Erythroblast (primary cell): ENCODE data around the gene ARHGEF12.

Experiments used
- DNase-seq, 2 experiments: peaks; one replicate each; lab custom pipeline; 2025; lab: John Stamatoyannopoulos, UW
- GATA1 ChIP-seq: IDR thresholded peaks from 2 replicates; pipeline ENCODE4 v1.6.1; 2011; ENCODE audit warnings: low read depth, mild to moderate bottlenecking, control low read depth, low read length, moderate library complexity
- POLR2A ChIP-seq: IDR thresholded peaks from 2 replicates; pipeline ENCODE4 v1.6.1; 2011; ENCODE audit warnings: mild to moderate bottlenecking, low read length

Gene ARHGEF12

DNA sequence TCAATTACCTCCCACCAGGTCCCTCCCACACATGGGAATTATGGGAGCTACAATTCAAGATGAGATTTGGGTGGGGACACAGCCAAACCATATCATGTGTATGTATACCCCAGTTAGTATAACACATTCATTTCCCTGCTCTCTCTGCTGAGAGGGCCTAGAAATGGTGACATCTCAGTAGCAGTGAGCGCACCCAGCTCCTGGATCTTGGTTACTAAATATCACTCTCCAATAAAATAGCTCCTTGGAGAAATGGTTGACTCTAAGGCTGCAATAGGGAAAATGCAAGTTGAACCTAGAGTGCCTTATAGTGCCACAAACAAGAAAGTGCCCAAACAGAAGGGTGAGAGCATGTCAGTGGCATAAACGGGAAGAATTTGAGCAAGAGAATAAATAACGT, 59.6 kb downstream of the ARHGEF12 start:
- DNase-seq = no peak
- no peak for TF ChIP-seq GATA1
- no peak for TF ChIP-seq POLR2A

GRCh38 chr11:120398132-120398531, 61.9 kb downstream of the ARHGEF12 start:
- no peak for DNase-seq
- no peak for TF ChIP-seq POLR2A
- no peak for TF ChIP-seq GATA1

GRCh38 chr11:120399307-120399706, 63.1 kb downstream of the ARHGEF12 start:
- no peak for TF ChIP-seq POLR2A
- TF ChIP-seq GATA1 = no peak
- DNase-seq = no peak

DNA sequence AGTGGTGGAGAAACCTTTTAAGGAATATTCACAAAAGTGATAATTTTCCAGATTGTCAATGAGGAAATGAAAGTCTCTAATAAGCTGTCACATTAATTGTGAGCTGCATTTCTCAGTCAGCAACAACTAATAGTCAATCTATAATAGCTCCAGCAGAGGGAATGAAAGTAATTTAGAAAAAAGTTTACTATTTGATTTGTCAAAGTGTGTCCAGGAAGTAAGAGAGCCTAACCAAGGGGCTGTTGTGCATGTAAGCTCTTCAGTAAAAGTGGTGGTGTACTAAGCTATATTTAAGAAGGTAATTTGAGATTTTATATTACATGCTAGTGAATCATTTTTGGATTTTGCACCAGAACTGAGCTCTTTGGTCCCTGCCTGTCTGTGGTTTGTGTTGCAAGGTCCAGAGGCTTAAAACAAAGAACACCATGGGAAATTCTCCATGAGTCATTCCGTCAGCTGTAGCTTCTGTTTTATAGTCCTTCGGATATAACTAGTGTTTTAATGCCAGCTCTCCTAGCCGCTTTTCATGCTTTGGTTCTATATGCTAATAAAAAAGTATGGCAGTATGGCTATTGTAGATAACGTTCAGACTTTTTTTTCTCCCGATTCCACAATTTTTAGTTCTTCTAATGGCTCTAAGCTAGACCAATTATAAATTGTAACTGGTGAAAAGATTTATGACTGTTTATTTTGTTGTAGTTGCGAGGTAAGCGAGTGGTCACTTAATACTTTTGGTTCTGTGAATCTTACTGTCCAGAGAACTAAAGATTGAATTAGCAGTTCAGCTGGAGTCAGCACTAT, 64.6 kb downstream of the ARHGEF12 start:
- no peak for DNase-seq
- TF ChIP-seq GATA1 (no peak), POLR2A (no peak)

GRCh38 chr11:120401506-120401905, 65.3 kb downstream of the ARHGEF12 start:
- DNase-seq = no peak
- TF ChIP-seq POLR2A (no peak), GATA1 (no peak)

DNA sequence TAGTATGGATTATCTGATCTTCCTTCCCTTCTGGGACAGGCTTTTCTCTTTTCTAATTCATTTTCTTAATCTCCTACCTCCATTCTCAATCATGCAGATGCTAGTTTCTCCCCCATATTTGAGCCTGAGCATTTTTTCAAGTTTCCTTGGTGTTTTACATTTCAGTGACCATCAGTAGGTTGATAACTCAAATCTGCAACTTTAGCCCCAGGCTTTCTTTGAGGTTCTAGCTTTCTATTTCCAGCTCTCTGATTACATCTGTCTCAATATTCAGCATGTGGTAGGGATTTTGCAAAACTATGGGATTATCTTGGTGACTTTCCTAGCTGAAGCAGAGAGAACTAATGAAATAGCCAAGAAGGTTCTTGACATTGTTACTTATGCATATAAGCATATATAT, 67.8 kb downstream of the ARHGEF12 start:
- no peak for DNase-seq
- TF ChIP-seq GATA1 (no peak), POLR2A (no peak)

DNA sequence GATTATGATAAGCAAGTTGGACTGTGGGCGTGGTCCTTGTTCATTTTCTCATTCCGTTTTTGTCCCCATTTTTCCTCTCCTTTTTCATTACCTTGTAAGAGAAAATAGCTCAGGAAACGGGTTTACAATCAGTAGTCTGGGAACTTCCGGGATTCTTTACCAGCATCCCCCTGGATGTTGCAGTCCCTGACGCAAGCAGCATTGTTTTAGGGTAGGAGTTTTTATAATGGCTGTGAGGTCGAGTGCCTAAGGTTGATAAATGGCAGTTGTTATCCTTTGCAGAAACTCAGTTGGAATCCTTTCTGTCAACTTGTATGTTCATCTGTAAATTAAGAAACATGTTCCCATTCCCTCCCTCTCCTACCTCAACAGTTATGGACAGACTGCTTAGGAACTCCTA, 68.3 kb downstream of the ARHGEF12 start:
- DNase-seq = no peak
- no peak for TF ChIP-seq GATA1
- TF ChIP-seq POLR2A = no peak

- DNase-seq = no peak
- TF ChIP-seq POLR2A (no peak), GATA1 (no peak)
Observed at GRCh38 chr11:120409655-120410054, 73.4 kb downstream of the ARHGEF12 start.

DNA sequence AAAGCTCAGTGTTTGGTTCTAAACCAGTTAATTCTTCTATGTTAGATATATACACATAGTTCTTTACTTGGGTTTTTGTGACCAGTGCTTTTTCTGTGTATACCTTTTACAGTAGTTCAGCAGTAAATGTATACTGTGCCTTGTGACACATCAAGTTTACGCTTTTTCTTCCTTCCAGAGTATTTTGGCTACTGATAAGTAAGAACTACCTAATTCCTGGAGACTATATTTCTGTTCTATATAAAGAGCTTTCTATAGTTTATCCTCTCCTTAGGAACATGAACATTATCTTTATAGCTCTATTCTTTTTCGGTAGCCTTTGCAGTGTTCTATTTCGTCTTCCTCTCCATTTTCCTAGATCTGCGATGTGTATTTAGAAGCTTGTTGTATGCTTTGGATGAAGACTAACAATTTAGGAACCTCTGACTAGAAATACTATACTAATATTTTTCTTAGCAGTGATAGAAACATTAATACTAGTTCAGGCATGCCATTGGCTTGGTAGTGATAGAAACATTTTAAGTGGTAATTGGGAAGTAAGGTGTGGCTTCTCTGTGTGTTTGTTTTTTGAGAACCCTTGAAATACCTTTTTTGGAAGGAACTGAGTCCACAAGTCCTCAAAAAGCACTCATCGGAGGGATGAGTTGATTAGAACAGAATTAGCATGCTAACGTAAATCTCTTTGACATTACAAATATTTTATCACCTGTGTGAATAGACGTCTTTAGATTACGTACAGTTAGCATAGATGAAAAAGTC, 74.6 kb downstream of the ARHGEF12 start:
- TF ChIP-seq GATA1 (no peak), POLR2A (no peak)
- no peak for DNase-seq

- no peak for TF ChIP-seq POLR2A
- no peak for TF ChIP-seq GATA1
- no peak for DNase-seq
Observed at GRCh38 chr11:120413480-120413879, 77.3 kb downstream of the ARHGEF12 start.

DNA sequence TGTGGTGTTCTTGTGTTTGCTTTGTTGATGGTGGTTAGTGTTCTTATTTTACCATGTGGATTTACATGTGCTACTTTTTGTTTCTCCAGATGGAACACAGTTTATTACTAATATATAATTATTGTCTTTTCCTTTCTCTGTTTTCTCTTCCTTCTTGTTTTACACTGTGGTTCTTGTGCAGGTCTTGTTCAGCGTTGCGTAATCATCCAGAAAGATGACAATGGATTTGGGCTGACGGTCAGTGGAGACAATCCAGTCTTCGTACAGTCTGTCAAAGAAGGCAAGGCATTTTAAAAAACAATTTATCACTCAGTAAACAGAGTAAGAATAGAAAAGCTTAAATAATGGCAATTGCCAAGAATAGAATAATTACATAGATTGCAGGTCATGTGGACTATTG, 84.4 kb downstream of the ARHGEF12 start:
- DNase-seq = no peak
- TF ChIP-seq GATA1 (no peak), POLR2A (no peak)

DNA sequence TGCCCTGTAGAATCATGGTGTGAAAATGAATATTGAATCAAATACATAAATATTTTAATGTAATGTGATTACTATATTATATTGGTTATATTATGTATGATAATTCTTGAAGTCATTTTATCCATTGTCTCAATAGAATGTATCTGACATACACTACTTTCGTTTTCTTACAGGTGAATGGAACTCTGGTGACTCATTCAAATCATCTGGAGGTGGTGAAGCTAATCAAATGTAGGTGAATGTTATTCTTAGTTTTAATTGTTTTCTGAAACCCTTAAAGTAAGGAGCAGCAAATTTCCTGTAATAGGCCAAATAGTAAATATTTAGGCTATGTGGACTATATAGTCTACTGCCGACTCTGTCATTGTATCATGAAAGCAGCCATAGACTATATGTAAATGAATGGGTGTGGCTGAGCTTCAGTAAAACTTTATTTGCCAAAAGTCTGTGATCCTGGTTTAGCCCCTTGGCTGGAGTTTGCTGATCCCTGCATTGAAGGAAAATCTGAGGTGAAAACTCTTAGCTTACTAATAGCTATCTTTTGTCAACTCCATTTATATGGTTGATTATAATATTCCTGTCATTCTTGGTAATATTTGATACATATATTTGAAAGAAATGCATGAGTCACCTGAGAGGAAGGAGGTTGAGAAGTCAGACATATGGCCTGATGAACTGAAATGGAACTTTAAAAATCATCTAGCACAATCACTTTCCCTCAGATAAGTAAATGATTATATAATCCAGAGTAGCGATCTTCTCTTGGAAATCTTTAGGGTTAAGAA, 88.2 kb downstream of the ARHGEF12 start:
- TF ChIP-seq GATA1 (no peak), POLR2A (no peak)
- DNase-seq = no peak

GRCh38 chr11:120424970-120425332, 88.7 kb downstream of the ARHGEF12 start:
- TF ChIP-seq GATA1 = no peak
- TF ChIP-seq POLR2A = peak; percentile 16
- no peak for DNase-seq

DNA sequence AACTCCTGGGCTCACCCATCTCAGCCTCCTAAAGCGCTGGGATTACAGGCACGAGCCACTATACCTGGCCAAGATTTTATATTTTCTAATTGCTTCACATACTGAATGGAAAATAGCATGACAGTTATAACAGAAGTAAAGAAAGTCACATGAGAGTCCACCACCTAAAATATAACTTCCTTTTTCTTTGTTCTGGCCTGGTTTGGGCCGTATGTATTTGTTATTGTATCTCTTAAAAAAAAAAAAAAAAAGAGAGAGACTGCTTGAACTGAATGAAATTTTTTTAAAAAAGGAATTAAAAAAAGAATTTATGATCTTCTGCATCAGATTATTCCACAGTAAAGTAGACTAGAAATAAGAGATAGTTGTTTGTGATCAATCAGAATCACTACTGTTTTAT, 89.3 kb downstream of the ARHGEF12 start:
- TF ChIP-seq GATA1 (no peak), POLR2A (no peak)
- DNase-seq = no peak
